ENCODE results near the gene ENPP6. TPM values are rescaled to one million over a fixed set of nuclear protein-coding genes. Genes with fewer than 3 reads are reported as not detected.
"Not testable (repeated sequence)": the region's sequence is repeated elsewhere in the genome, so short reads cannot be mapped to it uniquely, and the experiment has no call there.

Gene ENPP6
- polyA plus RNA-seq, 4 donors = 6.3 to 14.2 (median 6.5) TPM

- DNase-seq (ENCODE audit: low read depth in 4 of 4, low spot score in 3 of 4) = no peak
Measured at GRCh38 chr4:184237612-184238011, 19.9 kb upstream of the ENPP6 start.

- no peak for DNase-seq (ENCODE audit: low read depth in 4 of 4, low spot score in 3 of 4)
Measured at GRCh38 chr4:184235526-184235925, 17.9 kb upstream of the ENPP6 start.

- DNase-seq (ENCODE audit: low read depth in 4 of 4, low spot score in 3 of 4) = no peak
Measured at GRCh38 chr4:184234155-184234554, 16.5 kb upstream of the ENPP6 start.

- DNase-seq (ENCODE audit: low read depth in 4 of 4, low spot score in 3 of 4) = no peak
Measured at GRCh38 chr4:184232975-184233374, 15.3 kb upstream of the ENPP6 start.

- peak in 1 of 4 donors; percentile 20 for DNase-seq (ENCODE audit: low read depth in 4 of 4, low spot score in 3 of 4)
Measured at GRCh38 chr4:184232202-184232601, 14.5 kb upstream of the ENPP6 start.

GRCh38 chr4:184231573-184231972, 13.9 kb upstream of the ENPP6 start:
- DNase-seq (ENCODE audit: low read depth in 4 of 4, low spot score in 3 of 4) = no peak

- DNase-seq (ENCODE audit: low read depth in 4 of 4, low spot score in 3 of 4) = no peak
Measured at GRCh38 chr4:184228056-184228705, 10.5 kb upstream of the ENPP6 start.

GRCh38 chr4:184216515-184216914, 1.2 kb downstream of the ENPP6 start:
- no peak for DNase-seq (ENCODE audit: low read depth in 4 of 4, low spot score in 3 of 4)

GRCh38 chr4:184215709-184216328, 1.9 kb downstream of the ENPP6 start:
- no peak for DNase-seq (ENCODE audit: low read depth in 4 of 4, low spot score in 3 of 4)

- DNase-seq (ENCODE audit: low read depth in 4 of 4, low spot score in 3 of 4) = no peak
Measured at GRCh38 chr4:184214931-184215330, 2.7 kb downstream of the ENPP6 start.

- DNase-seq (ENCODE audit: low read depth in 4 of 4, low spot score in 3 of 4) = not testable (repeated sequence)
Measured at GRCh38 chr4:184207734-184208607, 9.7 kb downstream of the ENPP6 start.

- DNase-seq (ENCODE audit: low read depth in 4 of 4, low spot score in 3 of 4) = no peak
Measured at GRCh38 chr4:184205243-184205642, 12.4 kb downstream of the ENPP6 start.

GRCh38 chr4:184203300-184203699, 14.4 kb downstream of the ENPP6 start:
- no peak for DNase-seq (ENCODE audit: low read depth in 4 of 4, low spot score in 3 of 4)

GRCh38 chr4:184201179-184201578, 16.5 kb downstream of the ENPP6 start:
- DNase-seq (ENCODE audit: low read depth in 4 of 4, low spot score in 3 of 4) = no peak

GRCh38 chr4:184200296-184200695, 17.4 kb downstream of the ENPP6 start:
- DNase-seq (ENCODE audit: low read depth in 4 of 4, low spot score in 3 of 4) = no peak

- no peak for DNase-seq (ENCODE audit: low read depth in 4 of 4, low spot score in 3 of 4)
Measured at GRCh38 chr4:184199780-184200179, 17.9 kb downstream of the ENPP6 start.

- no peak for DNase-seq (ENCODE audit: low read depth in 4 of 4, low spot score in 3 of 4)
Measured at GRCh38 chr4:184198190-184198589, 19.5 kb downstream of the ENPP6 start.

- DNase-seq (ENCODE audit: low read depth in 4 of 4, low spot score in 3 of 4) = no peak
Measured at GRCh38 chr4:184197536-184198082, 20.1 kb downstream of the ENPP6 start.

- DNase-seq (ENCODE audit: low read depth in 4 of 4, low spot score in 3 of 4) = no peak
Measured at GRCh38 chr4:184196730-184197385, 20.8 kb downstream of the ENPP6 start.
